PC-9 (cell line): Measurements from ENCODE around the gene DET1. TPM values are rescaled to one million over a fixed set of nuclear protein-coding genes. Genes with fewer than 3 reads are reported as not detected.
"Not testable (repeated sequence)": the region's sequence is repeated elsewhere in the genome, so short reads cannot be mapped to it uniquely, and the experiment has no call there.

ENCODE experiments used
- BruUV-seq: library from RNA; stranded (reverse); fragments of 400-500 nt; replicated peaks from 2 replicates; lab custom pipeline; 2021; lab: Mats Ljungman, UMichigan
- CTCF ChIA-PET: fragments of 300-600 bp; sonication (Branson Sonifier 250); formaldehyde crosslinking; loops from one replicate; lab custom pipeline; 2022; ENCODE audit warnings: antibody characterized with exemption; lab: Charles Lee
- POLR2A ChIA-PET: fragments of 300-600 bp; sonication (Branson Sonifier 250); formaldehyde crosslinking; loops from one replicate; lab custom pipeline; 2022; ENCODE audit warnings: antibody characterized with exemption; ENCODE audit not compliant: unreplicated experiment; lab: Charles Lee
- DNase-seq, 2 experiments: peaks; one replicate each; pipeline versions ENCODE4 v3.0.0 to v3.0.0-alpha.2; 2015 to 2022; ENCODE audit warnings: mixed read lengths in 1 of 2
- H2AFZ ChIP-seq: fragments of 200-600 bp; sonication (generic); 2 replicates; pipeline ENCODE4 v1.8.1; 2017; ENCODE audit warnings: antibody characterized with exemption
- H3F3A ChIP-seq: fragments of 200-600 bp; sonication (generic); 2 replicates; pipeline ENCODE4 v1.8.1; 2017; ENCODE audit warnings: antibody characterized with exemption, mild to moderate bottlenecking, low read depth; ENCODE audit not compliant: insufficient read depth
- H3K27ac ChIP-seq: fragments of 200-600 bp; sonication (generic); 2 replicates; pipeline ENCODE4 v1.6.1; 2016; ENCODE audit warnings: mixed run types
- H3K27me3 ChIP-seq: fragments of 200-600 bp; sonication (generic); 2 replicates; pipeline ENCODE4 v1.6.1; 2016; ENCODE audit warnings: low read depth, mixed run types; ENCODE audit not compliant: insufficient read depth
- H3K36me3 ChIP-seq: fragments of 200-600 bp; sonication (generic); 2 replicates; pipeline ENCODE4 v1.6.1; 2016; ENCODE audit warnings: low read depth, mixed run types
- H3K4me1 ChIP-seq: fragments of 200-600 bp; sonication (generic); replicated peaks from 2 replicates; pipeline ENCODE4 v1.6.1; 2016; ENCODE audit warnings: mixed run types; ENCODE audit not compliant: insufficient read depth
- H3K4me2 ChIP-seq: fragments of 200-600 bp; sonication (generic); 2 replicates; pipeline ENCODE4 v1.6.1; 2017; ENCODE audit warnings: mixed run types
- H3K4me3 ChIP-seq: fragments of 200-600 bp; sonication (generic); 2 replicates; pipeline ENCODE4 v1.6.1; 2016; ENCODE audit warnings: mixed run types
- H3K79me2 ChIP-seq: fragments of 200-600 bp; sonication (generic); 2 replicates; pipeline ENCODE4 v1.6.1; 2017; ENCODE audit warnings: low read depth, mixed run types
- H3K9me2 ChIP-seq: fragments of 200-600 bp; sonication (generic); 2 replicates; pipeline ENCODE4 v1.8.1; 2017; ENCODE audit warnings: mild to moderate bottlenecking; ENCODE audit not compliant: insufficient read depth
- H3K9me3 ChIP-seq: fragments of 200-600 bp; sonication (generic); 2 replicates; pipeline ENCODE4 v1.8.1; 2016; ENCODE audit warnings: low read depth; ENCODE audit not compliant: insufficient read depth
- H4K20me1 ChIP-seq: fragments of 200-600 bp; sonication (generic); 2 replicates; pipeline ENCODE4 v1.8.1; 2017; ENCODE audit not compliant: insufficient read depth
- CTCF ChIP-seq: fragments of 200-600 bp; sonication (generic); conservative IDR thresholded peaks from 2 replicates; pipeline ENCODE4 v1.6.1; 2017; ENCODE audit warnings: mixed run types, antibody characterized with exemption, mild to moderate bottlenecking, moderate library complexity
- EZH2 ChIP-seq: fragments of 200-600 bp; sonication (generic); IDR thresholded peaks from 2 replicates; pipeline ENCODE4 v1.8.0; 2017; ENCODE audit warnings: antibody characterized with exemption, low read depth
- intact Hi-C: fragments of 100-400 bp; cut with micrococcal nuclease; formaldehyde crosslinking; loops from one replicate; pipeline ENCODE4 v1.10.0; 2022; ENCODE audit not compliant: unreplicated experiment
- total RNA-seq: library from RNA; stranded (reverse); gene quantifications from 2 replicates; pipeline ENCODE4 v1.2.3, GENCODE V29; 2021

The DET1 gene
- total RNA-seq, 1 experiment from 2014 or later = 3.7 TPM

DNA sequence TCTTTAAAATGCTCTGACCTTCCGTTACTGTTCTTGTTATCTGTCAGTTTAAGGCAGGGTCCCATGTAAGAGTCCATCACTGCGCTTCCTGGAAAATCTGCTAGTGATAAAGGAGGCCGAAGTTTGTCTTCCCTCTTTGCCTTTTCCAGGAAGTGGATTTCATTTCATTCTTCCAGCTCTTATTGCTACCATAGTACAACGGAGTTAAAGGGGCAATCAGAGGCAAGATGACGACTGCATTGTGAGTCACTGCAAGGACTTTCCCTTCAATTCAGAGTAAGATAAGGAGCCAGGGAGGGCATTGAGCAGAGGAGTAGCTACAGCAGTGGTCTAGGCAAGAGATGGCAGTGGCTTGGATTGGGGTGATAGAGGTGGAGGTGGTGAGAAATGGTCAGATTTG, 17.2 kb upstream of the DET1 start:
- H2AFZ ChIP-seq = no peak overlapping the region
- no peaks in the 10 kb centered on the region for H4K20me1 ChIP-seq
- H3K4me3 ChIP-seq = no peak overlapping the region
- no TSS peak for BruUV-seq
- no peaks in the 10 kb centered on the region for H3K9me3 ChIP-seq
- H3K4me1 ChIP-seq = no peaks in the 10 kb centered on the region
- no peaks in the 10 kb centered on the region for H3K36me3 ChIP-seq
- no peaks in the 10 kb centered on the region for H3F3A ChIP-seq
- H3K27me3 ChIP-seq = peaks cover 59% of the 10 kb centered on the region
- ChIA-PET POLR2A (no interaction called here), CTCF (no interaction called here)
- DNase-seq = no peak
- no peaks in the 10 kb centered on the region for H3K9me2 ChIP-seq
- intact Hi-C loops = no loop called here
- H3K79me2 ChIP-seq = no peaks in the 10 kb centered on the region
- H3K4me2 ChIP-seq = no peak overlapping the region
- no peak overlapping the region for H3K27ac ChIP-seq
- TF ChIP-seq CTCF (no peak), EZH2 (no peak)

- CTCF ChIA-PET, POLR2A ChIA-PET, H3K4me1 ChIP-seq, H3K79me2 ChIP-seq, intact Hi-C loops, H3K36me3 ChIP-seq, BruUV-seq, H3K4me3 ChIP-seq, H3K9me2 ChIP-seq, H4K20me1 ChIP-seq, H3K27ac ChIP-seq, H3K4me2 ChIP-seq, H3F3A ChIP-seq, H2AFZ ChIP-seq, DNase-seq, H3K9me3 ChIP-seq: not testable (repeated sequence)
- H3K27me3 ChIP-seq = peaks cover 37% of the 10 kb centered on the region
These were observed 13.1 kb upstream of the DET1 start for GRCh38 chr15:88559565-88559964.

DNA sequence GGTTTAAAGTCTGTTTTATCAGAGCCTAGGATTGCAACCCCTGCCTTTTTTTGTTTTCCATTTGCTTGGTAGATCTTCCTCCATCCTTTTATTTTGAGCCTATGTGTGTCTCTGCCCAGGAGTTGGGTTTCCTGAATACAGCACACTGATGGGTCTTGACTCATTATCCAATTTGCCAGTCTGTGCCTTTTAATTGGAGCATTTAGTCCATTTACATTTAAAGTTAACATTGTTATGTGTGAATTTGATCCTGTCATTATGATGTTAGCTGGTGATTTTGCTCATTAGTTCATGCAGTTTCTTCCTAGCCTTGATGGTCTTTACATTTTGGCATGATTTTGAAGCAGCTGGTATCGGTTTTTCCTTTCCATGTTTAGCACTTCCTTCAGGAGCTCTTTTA, 11.5 kb upstream of the DET1 start:
- H3K79me2 ChIP-seq, POLR2A ChIA-PET, BruUV-seq, DNase-seq, intact Hi-C loops, CTCF ChIA-PET, H3K27ac ChIP-seq, H2AFZ ChIP-seq, H3K4me3 ChIP-seq, H3K9me3 ChIP-seq, H3F3A ChIP-seq, H4K20me1 ChIP-seq, H3K36me3 ChIP-seq, H3K9me2 ChIP-seq, H3K4me2 ChIP-seq, H3K4me1 ChIP-seq: not testable (repeated sequence)
- H3K27me3 ChIP-seq = peaks cover 22% of the 10 kb centered on the region

- H3K79me2 ChIP-seq, H3K4me2 ChIP-seq, H3K9me2 ChIP-seq, H4K20me1 ChIP-seq, H3K27me3 ChIP-seq, H3K4me3 ChIP-seq, H3K9me3 ChIP-seq, H3K36me3 ChIP-seq, H3K27ac ChIP-seq, intact Hi-C loops, H2AFZ ChIP-seq, CTCF ChIA-PET, POLR2A ChIA-PET, H3F3A ChIP-seq, H3K4me1 ChIP-seq, BruUV-seq, DNase-seq: not testable (repeated sequence)
These were observed 1.5 kb upstream of the DET1 start for GRCh38 chr15:88548009-88548408.

DNA sequence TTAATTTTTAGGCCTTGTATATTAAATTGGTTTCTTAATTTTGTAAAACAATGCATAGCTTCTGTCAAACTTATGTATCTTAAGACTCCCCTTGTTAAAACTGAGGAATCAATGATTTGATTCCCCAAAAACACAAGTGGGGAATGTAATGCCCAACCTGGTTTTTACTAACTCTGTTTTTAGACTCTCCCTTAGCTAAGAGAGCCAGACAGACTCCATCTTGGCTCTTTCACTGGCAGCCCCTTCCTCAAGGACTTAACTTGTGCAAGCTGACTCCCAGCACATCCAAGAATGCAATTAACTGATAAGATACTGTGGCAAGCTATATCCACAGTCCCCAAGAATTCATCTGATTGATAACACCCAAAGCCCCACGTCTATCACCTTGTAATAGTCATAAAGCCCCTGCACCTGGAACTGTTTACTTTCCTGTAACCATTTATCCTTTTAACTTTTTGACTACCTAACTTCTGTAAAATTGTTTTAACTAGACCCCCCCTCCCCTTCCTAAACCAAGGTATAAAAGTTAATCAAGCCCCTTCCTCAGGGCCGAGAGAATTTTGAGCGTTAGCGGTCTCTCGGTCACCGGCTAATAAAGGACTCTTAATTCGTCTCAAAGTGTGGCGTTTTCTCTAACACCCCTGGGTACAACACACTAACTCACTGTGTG, 768 bp downstream of the DET1 start:
- H3K27me3 ChIP-seq, H3K79me2 ChIP-seq, BruUV-seq, H3K36me3 ChIP-seq, CTCF ChIA-PET, H3K9me3 ChIP-seq, H3K27ac ChIP-seq, H3F3A ChIP-seq, H3K9me2 ChIP-seq, DNase-seq, H3K4me1 ChIP-seq, POLR2A ChIA-PET, H4K20me1 ChIP-seq: not testable (repeated sequence)
- intact Hi-C loops = loop anchor here (2.0 kb wide), 2 partner anchors 77 to 79 kb away; partner anchors contain the start of genes MRPL46 and MRPS11
- H2AFZ ChIP-seq = peak overlapping the region; percentile 98
- H3K4me2 ChIP-seq = peak overlapping the region; percentile 85
- peak overlapping the region; percentile 76 for H3K4me3 ChIP-seq
